Measurements from ENCODE around the gene GAS7. TPM values are rescaled to one million over a fixed set of nuclear protein-coding genes. Genes with fewer than 3 reads are reported as not detected.

GAS7 gene
- total RNA-seq, 1 donor from 2014 or later = 0.20 TPM

DNA sequence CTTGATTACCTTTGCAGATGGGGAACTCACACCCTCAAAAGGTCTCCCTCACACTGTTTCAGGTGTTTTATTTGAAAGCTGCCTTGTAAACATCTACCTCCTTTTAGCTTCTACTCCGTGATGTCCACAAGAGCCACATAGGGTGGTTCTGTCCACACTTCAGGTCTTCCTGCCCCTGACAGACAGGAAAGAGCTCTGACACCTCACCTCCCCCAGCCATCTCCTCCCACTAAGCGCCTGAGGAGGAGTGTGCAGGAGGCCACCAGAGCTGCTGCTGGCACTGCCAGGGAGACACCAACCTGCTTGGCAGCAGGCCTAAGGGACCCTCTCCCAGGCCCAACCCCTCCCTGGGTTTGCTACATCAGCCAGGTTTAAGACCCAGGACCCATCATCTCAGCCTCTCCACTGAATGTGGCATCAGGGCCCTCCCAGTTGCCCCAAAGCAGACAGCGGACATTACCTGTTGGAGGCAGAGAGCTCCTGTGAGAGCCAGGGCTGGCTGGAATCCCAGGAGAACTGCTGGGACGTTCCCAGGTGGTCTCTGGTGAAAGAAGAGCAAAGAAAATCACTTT lies 217.0 kb downstream of the GAS7 start:
- DNase-seq (ENCODE audit: low read depth) = no peak

GRCh38 chr17:9979463-9979995 lies 218.9 kb downstream of the GAS7 start:
- no peak for DNase-seq (ENCODE audit: low read depth)

GRCh38 chr17:9977180-9977575 lies 221.2 kb downstream of the GAS7 start:
- DNase-seq (ENCODE audit: low read depth) = no peak

GRCh38 chr17:9976283-9977179 lies 221.9 kb downstream of the GAS7 start:
- no peak for DNase-seq (ENCODE audit: low read depth)

DNA sequence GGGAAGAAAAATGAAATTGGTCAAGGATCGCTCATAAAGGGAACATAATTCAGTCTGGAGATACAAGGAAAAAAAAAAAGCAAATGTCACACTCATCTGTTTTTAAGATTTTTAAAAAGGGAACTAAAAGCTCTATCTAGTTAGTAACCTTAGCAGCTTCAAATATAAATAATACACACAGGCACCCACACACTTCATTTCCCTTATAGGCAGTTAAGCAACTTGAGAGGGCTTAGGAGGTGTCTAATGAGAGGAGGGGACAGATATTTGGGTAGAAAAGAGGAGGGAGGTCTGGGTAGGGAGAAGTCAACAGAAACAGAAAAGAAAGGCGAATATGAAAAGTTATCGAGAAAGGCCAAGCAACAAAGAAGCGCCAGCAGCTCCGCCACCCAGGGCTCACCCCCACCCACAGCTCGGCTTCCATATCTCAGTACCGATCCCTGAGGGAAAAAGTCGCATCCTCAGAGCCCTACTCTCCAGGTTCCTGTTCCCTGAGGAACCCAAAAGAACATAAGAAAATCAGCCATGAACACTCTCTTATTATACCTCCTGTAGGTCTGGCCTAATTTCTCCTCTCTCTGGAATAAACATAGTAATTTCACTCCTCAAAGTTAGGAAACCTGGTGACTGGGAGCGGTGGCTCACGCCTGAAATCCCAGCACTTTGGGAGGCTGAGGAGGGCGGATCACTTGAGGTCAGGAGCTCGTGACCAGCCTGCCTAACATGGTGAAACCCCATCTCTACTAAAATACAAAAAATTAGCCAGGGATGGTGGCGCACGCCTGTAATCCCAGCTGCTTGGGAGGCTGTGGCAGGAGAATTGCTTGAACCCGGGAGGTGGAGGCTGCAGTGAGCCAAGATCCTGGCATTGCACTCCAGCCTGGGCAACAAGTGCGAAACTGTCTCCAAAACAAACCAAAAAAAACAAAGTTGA lies 223.7 kb downstream of the GAS7 start:
- no peak for DNase-seq (ENCODE audit: low read depth)

DNA sequence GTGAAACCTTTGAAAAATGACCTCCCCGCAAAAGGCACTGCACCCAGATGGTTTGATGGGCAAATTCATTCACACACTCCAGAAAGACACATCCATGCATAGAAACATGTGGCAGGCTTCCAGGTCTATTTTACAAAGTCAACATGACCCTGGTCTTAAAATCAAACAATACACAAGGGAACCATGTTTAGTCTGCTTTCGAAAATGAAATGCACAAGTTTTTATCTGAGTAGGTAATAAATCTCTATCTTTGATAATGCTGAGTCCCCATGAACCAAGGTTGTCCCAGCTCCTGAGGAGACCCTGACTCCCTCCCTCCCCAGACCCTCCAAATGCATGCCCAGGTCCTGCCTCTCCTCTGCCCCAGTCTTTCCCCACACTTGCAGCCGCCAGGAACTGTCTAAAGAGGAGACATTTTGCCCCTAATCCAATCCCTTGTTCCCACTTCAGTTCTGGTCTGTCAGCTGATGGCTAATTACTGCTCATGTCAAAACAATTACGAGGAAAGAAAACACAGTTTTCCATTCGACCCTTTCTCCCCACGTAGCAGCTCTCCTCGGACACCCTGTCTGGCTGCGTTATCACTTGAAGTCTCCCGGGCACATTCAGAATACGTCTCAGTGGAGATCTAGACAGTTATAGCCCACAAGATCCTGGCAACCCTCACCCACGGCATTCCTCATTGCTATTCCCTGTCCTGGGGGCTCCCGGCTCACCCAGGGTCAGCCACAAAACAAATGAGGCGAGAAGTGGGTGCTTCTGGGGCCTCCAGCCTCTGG lies 224.5 kb downstream of the GAS7 start:
- DNase-seq (ENCODE audit: low read depth) = no peak

- no peak for DNase-seq (ENCODE audit: low read depth)
Observed at GRCh38 chr17:9971991-9972390, 226.4 kb downstream of the GAS7 start.

DNA sequence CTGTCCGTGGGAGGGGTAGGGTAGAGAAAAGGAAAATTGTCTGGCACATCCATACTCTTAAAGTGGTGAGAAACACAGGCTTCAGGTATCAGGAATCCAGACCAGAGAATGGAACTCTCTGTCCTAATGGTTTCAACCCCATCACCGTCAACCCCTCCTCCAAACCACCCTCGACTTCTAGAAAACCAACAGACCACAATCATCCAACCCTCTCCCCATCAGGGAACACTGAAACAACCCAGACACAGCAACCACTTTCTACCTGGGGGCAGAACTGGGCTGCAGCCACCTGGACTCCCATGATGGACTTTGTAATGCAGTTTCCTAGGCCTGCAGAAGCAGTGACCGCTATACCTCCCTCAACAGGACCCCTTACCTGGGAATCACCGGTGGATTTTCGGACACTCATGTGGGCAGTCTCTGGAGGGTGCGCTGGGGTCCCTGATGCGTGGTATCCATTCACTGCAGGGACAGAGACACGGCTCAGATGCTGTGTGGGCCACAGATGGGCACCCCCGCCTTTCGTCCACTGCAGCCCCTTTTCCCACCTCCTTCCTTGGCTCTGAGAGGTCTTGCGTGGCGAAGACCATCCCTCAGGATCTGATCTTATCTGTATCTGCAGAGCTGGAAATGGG lies 229.0 kb downstream of the GAS7 start:
- no peak for DNase-seq (ENCODE audit: low read depth)

- DNase-seq (ENCODE audit: low read depth) = no peak
Observed at GRCh38 chr17:9968881-9969280, 229.5 kb downstream of the GAS7 start.

DNA sequence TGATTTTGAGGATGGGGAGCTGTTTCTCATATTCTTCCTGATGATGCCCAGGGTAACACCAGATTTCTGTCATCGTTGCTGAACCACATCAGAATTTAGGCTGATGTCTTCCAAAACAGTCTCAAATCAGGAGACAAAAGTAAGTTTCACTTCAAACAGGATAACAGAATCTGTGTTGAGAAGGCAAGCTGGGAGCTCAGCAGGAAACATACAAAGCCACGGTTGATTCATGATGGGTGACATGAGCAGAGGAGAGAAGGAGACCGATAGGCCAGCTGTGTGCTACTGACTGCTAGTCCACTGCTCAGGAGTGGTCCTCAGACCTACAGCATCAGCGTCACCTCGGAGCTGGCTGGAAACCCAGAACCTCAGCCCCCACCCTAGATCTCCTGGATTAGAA lies 230.4 kb downstream of the GAS7 start:
- DNase-seq (ENCODE audit: low read depth) = no peak

DNA sequence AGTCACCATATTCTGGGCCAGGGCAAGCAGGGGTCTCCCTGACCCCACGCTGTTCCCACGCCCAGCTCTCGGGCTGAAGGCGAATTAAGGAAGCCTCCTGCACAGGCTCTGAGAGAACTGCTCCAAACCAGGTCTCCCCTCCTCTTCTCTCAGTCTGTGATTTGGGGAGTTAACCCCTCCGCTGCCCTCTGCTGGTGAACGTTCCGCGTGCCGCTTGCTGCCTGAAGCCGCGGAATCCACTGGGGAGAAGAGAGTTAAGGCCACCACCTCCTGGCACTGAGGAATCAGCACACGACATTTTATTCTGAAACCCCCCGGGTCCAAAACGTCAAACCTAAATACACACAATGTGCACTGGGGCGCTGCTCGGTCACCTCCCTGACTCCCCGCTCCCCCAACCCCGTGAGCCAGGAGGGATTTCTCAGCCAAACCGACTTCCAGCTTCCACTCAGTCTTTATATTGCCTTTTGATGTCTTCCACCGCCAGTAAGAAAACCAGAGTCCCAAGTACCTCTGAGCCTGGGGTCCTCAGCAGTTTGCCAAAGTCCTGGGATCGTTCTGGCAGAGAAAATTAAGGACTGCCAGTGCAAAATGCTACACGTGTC lies 238.9 kb downstream of the GAS7 start:
- no peak for DNase-seq (ENCODE audit: low read depth)

- no peak for DNase-seq (ENCODE audit: low read depth)
Observed at GRCh38 chr17:9958586-9959281, 239.7 kb downstream of the GAS7 start.

DNA sequence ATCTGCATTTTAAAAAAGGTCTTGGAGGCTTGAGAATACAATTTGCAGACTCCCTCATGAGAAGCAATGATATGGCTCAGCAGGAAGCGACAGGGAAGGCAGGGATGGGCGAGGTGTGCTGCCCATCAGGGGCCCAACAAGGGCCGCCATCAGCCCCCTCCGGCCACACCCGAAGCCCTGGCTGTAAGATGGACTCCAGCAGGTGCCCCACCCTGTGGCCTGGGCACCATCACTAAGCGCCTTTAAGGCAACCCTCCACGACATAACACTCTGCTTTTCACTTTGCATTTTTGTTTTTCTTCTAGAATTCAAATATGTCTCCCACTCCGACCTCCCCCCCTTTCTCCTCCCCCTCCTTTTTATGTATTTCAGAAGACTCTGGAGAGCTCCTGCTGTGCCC lies 241.2 kb downstream of the GAS7 start:
- DNase-seq (ENCODE audit: low read depth) = no peak

DNA sequence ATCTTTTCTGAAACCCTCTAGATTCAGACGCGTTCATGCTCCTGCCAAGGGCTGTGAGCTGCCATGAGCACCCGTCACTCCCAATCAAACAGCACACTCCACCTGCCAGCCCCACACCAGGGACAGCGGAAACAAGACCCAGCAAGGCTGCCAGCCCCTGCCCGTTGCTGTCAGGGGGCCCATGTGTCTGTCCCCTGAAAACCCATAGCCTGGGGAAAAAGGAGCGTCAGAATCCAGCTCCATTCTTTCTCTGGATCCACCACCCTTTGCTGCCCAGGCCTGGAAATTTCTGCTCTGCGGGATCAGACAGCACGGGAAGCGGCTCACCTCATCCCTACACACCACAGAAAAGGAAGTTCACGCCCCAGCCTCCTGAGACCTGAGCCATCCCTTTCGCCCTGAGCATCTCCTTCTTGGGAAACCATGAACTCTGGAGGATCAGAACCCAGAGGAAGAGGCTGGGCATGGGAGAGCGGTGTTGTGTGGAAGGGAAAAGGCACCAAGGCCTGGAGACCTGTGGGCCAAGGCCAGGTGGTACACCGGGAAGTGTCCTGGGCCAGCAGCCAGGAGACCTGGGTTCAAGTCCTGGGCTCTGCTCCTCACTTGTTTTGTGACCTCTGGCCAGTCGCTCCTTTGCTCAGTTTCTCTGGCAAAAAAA lies 241.8 kb downstream of the GAS7 start:
- no peak for DNase-seq (ENCODE audit: low read depth)

- DNase-seq (ENCODE audit: low read depth) = no peak
Observed at GRCh38 chr17:9953492-9953891, 244.9 kb downstream of the GAS7 start.

- DNase-seq (ENCODE audit: low read depth) = no peak
Observed at GRCh38 chr17:9951803-9952202, 246.6 kb downstream of the GAS7 start.

DNA sequence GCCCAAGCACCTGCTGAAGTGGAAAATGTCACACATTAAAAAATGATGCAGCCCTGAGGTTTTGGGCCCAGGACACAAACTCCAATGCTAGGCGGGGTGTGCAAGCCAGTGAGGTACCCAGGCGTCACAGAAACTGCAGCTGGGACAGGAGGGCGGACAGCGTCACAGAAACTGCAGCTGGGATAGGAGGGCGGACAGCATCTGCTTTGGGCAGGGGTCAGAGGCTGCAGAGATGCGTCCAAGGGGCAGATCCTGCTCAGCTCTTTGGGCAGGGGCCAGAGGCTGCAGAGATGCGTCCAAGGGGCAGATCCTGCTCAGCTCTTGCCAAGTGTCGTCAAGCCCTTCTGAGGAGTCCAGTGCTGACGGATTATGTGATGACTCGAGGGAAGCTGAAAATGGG lies 249.5 kb downstream of the GAS7 start:
- no peak for DNase-seq (ENCODE audit: low read depth)

DNA sequence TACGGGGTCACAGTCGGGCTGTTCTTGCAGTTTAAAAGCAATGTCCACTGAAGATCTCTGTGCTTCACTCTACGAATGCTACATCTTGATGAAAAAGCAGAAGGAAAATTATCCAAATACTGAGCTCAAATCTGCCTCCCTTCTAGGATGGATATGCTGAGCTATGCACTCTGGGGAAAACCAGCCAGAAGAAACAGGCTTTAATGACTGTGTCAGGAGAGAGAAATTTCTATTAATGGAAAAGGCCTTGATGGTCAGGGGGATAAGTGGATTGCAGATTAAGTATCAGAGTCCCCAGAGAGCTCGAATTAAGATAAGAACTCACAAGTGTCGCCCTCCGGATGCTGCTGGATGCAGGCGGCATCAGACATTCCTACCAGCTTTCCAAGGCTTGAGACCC lies 253.7 kb downstream of the GAS7 start:
- DNase-seq (ENCODE audit: low read depth) = no peak

DNA sequence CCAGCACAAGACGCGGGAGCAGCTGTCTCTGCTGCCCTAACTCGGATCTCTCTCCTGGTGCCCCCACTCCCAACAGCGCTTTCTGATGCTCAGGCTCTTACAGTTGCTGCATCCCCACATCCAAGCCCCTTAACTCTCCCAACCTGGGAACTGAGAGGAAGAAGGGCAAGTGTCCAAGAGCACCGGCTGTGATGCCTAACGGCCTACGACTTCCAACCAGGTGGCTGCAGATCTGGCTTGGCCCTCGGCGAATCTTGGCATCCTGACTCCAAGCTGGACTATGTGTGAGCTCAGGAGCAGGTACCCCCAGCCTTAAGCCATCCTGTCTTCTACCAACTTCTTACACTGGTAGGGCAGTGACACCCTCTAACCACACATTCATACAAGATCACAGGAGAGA lies 255.1 kb downstream of the GAS7 start:
- DNase-seq (ENCODE audit: low read depth) = no peak

All from renal cortical epithelial cell (primary cell).